Glutamatergic neuron (in vitro differentiated cells): ENCODE data around the gene UGT1A10. TPM values are rescaled to one million over a fixed set of nuclear protein-coding genes. Genes with fewer than 3 reads are reported as not detected.

ENCODE experiments used
- DNase-seq: peaks from one replicate; pipeline ENCODE4 v3.0.0; 2022
- H3K27ac Mint-ChIP-seq: one replicate; pipeline ENCODE4 v1.8.0; 2020; ENCODE audit warnings: mild to moderate bottlenecking, mixed read lengths, inconsistent platforms; ENCODE audit not compliant: unreplicated experiment
- H3K27me3 Mint-ChIP-seq: one replicate; pipeline ENCODE4 v1.8.0; 2020; ENCODE audit warnings: mild to moderate bottlenecking, moderate library complexity, mixed read lengths, inconsistent platforms; ENCODE audit not compliant: unreplicated experiment
- H3K36me3 Mint-ChIP-seq: one replicate; pipeline ENCODE4 v1.8.0; 2020; ENCODE audit warnings: mild to moderate bottlenecking, mixed read lengths, inconsistent platforms; ENCODE audit not compliant: unreplicated experiment
- H3K4me1 Mint-ChIP-seq: one replicate; pipeline ENCODE4 v1.8.0; 2020; ENCODE audit warnings: mild to moderate bottlenecking, low read depth, mixed read lengths, inconsistent platforms; ENCODE audit not compliant: unreplicated experiment
- H3K4me3 Mint-ChIP-seq: one replicate; pipeline ENCODE4 v1.8.0; 2020; ENCODE audit warnings: mild to moderate bottlenecking, mixed read lengths, inconsistent platforms; ENCODE audit not compliant: unreplicated experiment
- H3K9me3 Mint-ChIP-seq: one replicate; pipeline ENCODE4 v1.8.0; 2020; ENCODE audit warnings: mild to moderate bottlenecking, moderate library complexity, mixed read lengths, inconsistent platforms; ENCODE audit not compliant: unreplicated experiment
- total RNA-seq: library from RNA; stranded (reverse); fragmentation: NEBNext Ultra II Directional; extraction: Animal tissue kit (Norgen Biotek cat#: 25700); gene quantifications from one replicate; pipeline ENCODE4 v1.2.1, GENCODE V29; 2021; ENCODE audit not compliant: unreplicated experiment
- TF ChIP-seq, protein P1 (sequence below): fragments of 200-600 bp; sonication (generic); IDR thresholded peaks from one replicate; pipeline ENCODE4 v1.5.0; 2021; ENCODE audit not compliant: partially characterized antibody, unreplicated experiment

Gene UGT1A10
- total RNA-seq, 1 donor from 2014 or later = not detected

DNA sequence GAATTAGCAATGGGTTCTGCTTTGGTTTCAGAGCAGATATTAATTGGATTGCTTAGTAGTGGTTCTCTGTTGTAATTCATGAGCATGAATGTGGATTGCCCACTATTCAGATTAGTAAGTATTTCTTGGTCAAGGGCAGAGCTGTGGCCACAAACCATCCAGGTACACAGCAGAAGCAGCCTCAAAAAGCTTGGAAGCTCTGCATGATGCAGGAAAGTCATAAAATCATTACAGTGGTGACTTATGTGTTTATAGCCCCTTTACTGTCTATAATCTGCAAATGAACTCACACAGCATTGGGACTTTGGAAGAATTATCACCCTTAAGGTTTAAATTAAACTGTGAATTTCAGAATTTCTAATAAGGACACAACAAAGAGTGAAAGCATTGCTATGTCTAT is 121.9 kb downstream of the UGT1A10 start:
- Mint-ChIP-seq H3K27me3 (peaks cover 3% of the 10 kb centered on the region), H3K4me1 (no peaks in the 10 kb centered on the region), H3K36me3 (no peaks in the 10 kb centered on the region), H3K4me3 (no peak overlapping the region), H3K27ac (no peak overlapping the region), H3K9me3 (no peaks in the 10 kb centered on the region)
- TF ChIP-seq, protein P1, sequence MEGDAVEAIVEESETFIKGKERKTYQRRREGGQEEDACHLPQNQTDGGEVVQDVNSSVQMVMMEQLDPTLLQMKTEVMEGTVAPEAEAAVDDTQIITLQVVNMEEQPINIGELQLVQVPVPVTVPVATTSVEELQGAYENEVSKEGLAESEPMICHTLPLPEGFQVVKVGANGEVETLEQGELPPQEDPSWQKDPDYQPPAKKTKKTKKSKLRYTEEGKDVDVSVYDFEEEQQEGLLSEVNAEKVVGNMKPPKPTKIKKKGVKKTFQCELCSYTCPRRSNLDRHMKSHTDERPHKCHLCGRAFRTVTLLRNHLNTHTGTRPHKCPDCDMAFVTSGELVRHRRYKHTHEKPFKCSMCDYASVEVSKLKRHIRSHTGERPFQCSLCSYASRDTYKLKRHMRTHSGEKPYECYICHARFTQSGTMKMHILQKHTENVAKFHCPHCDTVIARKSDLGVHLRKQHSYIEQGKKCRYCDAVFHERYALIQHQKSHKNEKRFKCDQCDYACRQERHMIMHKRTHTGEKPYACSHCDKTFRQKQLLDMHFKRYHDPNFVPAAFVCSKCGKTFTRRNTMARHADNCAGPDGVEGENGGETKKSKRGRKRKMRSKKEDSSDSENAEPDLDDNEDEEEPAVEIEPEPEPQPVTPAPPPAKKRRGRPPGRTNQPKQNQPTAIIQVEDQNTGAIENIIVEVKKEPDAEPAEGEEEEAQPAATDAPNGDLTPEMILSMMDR = no peak
- no peak for DNase-seq

DNA sequence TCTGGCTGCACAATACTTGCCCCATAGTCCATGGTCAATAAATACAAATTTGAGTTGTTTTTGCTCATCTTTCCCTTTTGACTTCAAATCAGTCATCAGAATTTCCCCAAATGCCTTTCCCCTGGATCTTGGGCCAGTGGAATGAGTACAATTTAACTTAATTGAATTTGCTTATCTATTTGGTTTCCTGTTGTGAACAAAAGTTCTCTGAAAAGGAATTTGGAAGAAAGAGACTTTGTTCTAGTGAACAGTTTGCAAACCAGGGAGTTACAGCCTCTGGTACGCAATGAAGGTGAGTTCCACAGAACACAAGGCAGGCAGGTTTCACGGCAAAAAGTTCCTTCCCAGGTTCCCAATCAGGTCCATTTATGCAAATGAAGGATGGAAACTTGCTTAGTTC is 122.6 kb downstream of the UGT1A10 start:
- no peaks in the 10 kb centered on the region for H3K36me3 Mint-ChIP-seq
- TF ChIP-seq, protein P1 = no peak
- H3K4me1 Mint-ChIP-seq = no peaks in the 10 kb centered on the region
- no peak for DNase-seq
- peaks cover 3% of the 10 kb centered on the region for H3K27me3 Mint-ChIP-seq
- H3K9me3 Mint-ChIP-seq = no peaks in the 10 kb centered on the region
- no peak overlapping the region for H3K4me3 Mint-ChIP-seq
- H3K27ac Mint-ChIP-seq = no peak overlapping the region

DNA sequence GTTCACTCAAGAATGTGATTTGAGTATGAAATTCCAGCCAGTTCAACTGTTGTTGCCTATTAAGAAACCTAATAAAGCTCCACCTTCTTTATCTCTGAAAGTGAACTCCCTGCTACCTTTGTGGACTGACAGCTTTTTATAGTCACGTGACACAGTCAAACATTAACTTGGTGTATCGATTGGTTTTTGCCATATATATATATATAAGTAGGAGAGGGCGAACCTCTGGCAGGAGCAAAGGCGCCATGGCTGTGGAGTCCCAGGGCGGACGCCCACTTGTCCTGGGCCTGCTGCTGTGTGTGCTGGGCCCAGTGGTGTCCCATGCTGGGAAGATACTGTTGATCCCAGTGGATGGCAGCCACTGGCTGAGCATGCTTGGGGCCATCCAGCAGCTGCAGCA is 123.8 kb downstream of the UGT1A10 start, which contains the start of gene UGT1A1:
TSS of gene UGT1A1 (plus strand) at position 228 of the 400 bp plus-strand sequence. CDS start at position 246, 18 bp downstream.
- Mint-ChIP-seq H3K9me3 (no peaks in the 10 kb centered on the region), H3K36me3 (no peaks in the 10 kb centered on the region), H3K27me3 (peaks cover 3% of the 10 kb centered on the region), H3K27ac (no peak within 1 kb of the TSS), H3K4me1 (no peaks in the 10 kb centered on the region), H3K4me3 (no peak within 1 kb of the TSS)
- TF ChIP-seq, protein P1 = no peak
- DNase-seq = no peak

DNA sequence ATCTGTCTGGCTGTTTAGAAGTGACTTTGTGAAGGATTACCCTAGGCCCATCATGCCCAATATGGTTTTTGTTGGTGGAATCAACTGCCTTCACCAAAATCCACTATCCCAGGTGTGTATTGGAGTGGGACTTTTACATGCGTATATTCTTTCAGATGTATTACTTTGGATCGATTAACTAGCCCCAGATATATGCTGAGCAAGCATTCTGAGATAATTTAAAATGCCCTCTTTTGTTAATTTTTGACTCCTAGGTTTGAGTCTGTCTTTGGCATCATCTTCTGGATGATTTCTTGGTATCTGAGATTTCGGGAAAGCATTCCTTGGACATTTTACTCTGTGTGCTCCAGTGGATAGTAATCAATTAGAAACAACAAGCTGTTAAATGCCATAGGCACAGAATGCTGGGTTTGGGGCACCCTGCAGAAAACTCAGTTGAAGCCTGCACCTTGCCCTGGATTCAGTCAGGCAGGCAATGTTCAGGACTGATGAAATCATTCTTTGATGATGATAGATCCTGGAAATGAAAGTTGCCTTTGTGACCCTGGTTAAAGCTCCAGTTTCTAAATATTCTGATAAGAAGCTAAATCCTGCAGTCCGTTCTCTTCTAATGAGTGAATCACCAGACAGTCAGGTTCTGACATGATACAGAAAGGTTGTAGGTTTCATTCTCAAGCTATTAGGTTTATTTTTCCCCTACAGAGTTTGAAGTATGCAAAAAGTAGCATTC is 125.0 kb downstream of the UGT1A10 start:
- TF ChIP-seq, protein P1 = no peak
- no peak for DNase-seq
- Mint-ChIP-seq H3K4me3 (no peak overlapping the region), H3K36me3 (no peaks in the 10 kb centered on the region), H3K27me3 (peaks cover 3% of the 10 kb centered on the region), H3K9me3 (no peaks in the 10 kb centered on the region), H3K27ac (no peak overlapping the region), H3K4me1 (no peaks in the 10 kb centered on the region)

DNA sequence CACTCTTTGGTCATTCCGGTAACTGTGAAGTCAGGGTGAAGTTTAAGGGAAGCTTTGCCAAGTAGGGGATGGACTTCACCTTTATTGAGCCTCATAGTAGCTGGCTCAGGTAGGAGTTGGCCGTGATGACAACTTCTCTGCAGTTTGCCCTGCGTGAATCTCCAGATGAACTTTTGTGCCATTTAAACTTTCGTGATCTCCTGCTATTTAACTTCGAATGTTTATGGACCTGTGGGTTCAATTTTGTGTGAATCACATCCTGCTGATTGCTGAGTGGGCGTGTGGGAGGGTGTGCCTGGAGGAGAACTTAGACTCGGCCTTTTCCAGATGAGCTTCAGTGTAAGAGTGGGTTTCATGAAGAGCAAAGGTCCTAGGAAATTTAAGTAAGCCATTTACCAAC is 128.0 kb downstream of the UGT1A10 start:
- no peak overlapping the region for H3K27ac Mint-ChIP-seq
- no peaks in the 10 kb centered on the region for H3K36me3 Mint-ChIP-seq
- peaks cover 3% of the 10 kb centered on the region for H3K27me3 Mint-ChIP-seq
- H3K9me3 Mint-ChIP-seq = no peaks in the 10 kb centered on the region
- H3K4me3 Mint-ChIP-seq = no peak overlapping the region
- TF ChIP-seq, protein P1 = no peak
- H3K4me1 Mint-ChIP-seq = no peaks in the 10 kb centered on the region
- no peak for DNase-seq
